A673 (cell line): ENCODE results near the gene RGS16. TPM values are rescaled to one million over a fixed set of nuclear protein-coding genes. Genes with fewer than 3 reads are reported as not detected.

Experiments
- Bru-seq: library from RNA; stranded (reverse); fragments of 400-500 nt; gene quantifications from one replicate; lab custom pipeline; 2021; lab: Mats Ljungman, UMichigan
- BruChase-seq, 2 experiments: library from RNA; stranded (reverse); fragments of 400-500 nt; gene quantifications; one replicate each; lab custom pipeline; 2021; lab: Mats Ljungman, UMichigan
- BruUV-seq: library from RNA; stranded (reverse); fragments of 400-500 nt; replicated peaks from 2 replicates; lab custom pipeline; 2021; lab: Mats Ljungman, UMichigan
- CTCF ChIA-PET: fragments of 300-600 bp; sonication (Branson Sonifier 250); formaldehyde crosslinking; loops from one replicate; lab custom pipeline; 2022; ENCODE audit warnings: antibody characterized with exemption; lab: Charles Lee
- POLR2A ChIA-PET: fragments of 300-600 bp; sonication (Branson Sonifier 250); formaldehyde crosslinking; loops from one replicate; lab custom pipeline; 2022; ENCODE audit warnings: antibody characterized with exemption; ENCODE audit not compliant: low non-redundant PET; lab: Charles Lee
- DNase-seq: peaks from one replicate; pipeline ENCODE4 v3.0.0-alpha.2; 2015; ENCODE audit warnings: low spot score
- H3K27ac ChIP-seq: fragments of 200-600 bp; sonication (generic); 2 replicates; pipeline ENCODE4 v1.5.1; 2016; ENCODE audit warnings: mixed run types, low read depth, mild to moderate bottlenecking, mixed read lengths, antibody characterized with exemption, low read length; ENCODE audit not compliant: poor library complexity, severe bottlenecking
- H3K27me3 ChIP-seq: fragments of 200-600 bp; sonication (generic); replicated peaks from 2 replicates; pipeline ENCODE4 v1.6.1; 2017; ENCODE audit warnings: mixed run types, low read depth, mild to moderate bottlenecking, mixed read lengths, antibody characterized with exemption, low read length; ENCODE audit not compliant: insufficient read depth, poor library complexity
- H3K36me3 ChIP-seq: fragments of 200-600 bp; sonication (generic); 2 replicates; pipeline ENCODE4 v1.6.1; 2016; ENCODE audit warnings: mixed run types, mild to moderate bottlenecking, mixed read lengths, antibody characterized with exemption, low read length; ENCODE audit not compliant: insufficient read depth, poor library complexity, severe bottlenecking
- H3K4me1 ChIP-seq: fragments of 200-600 bp; sonication (generic); 2 replicates; pipeline ENCODE4 v1.6.1; 2017; ENCODE audit warnings: mixed run types, mild to moderate bottlenecking, mixed read lengths, antibody characterized with exemption, low read length; ENCODE audit not compliant: insufficient read depth, poor library complexity, severe bottlenecking
- H3K4me3 ChIP-seq: fragments of 200-600 bp; sonication (generic); 2 replicates; pipeline ENCODE4 v1.5.1; 2016; ENCODE audit warnings: low read depth, mixed run types, mild to moderate bottlenecking, mixed read lengths, low read length; ENCODE audit not compliant: poor library complexity, severe bottlenecking
- H3K9me3 ChIP-seq: fragments of 200-600 bp; sonication (generic); 2 replicates; pipeline ENCODE4 v1.6.1; 2016; ENCODE audit warnings: mixed run types, low read depth, mild to moderate bottlenecking, mixed read lengths, antibody characterized with exemption, low read length; ENCODE audit not compliant: poor library complexity, severe bottlenecking
- CTCF ChIP-seq: fragments of 300-800, 200-600 bp; sonication (generic); conservative IDR thresholded peaks from 2 replicates; pipeline ENCODE4 v1.5.1; 2017; ENCODE audit warnings: low read depth, mild to moderate bottlenecking, antibody characterized with exemption, low read length, moderate library complexity, mixed read lengths
- EZH2 ChIP-seq: fragments of 200-600 bp; sonication (generic); IDR thresholded peaks from 2 replicates; pipeline ENCODE4 v1.6.1; 2017; ENCODE audit warnings: borderline replicate concordance, low read depth, mild to moderate bottlenecking, mixed read lengths, antibody characterized with exemption, low read length; ENCODE audit not compliant: poor library complexity, severe bottlenecking
- intact Hi-C: fragments of 100-400 bp; cut with micrococcal nuclease; formaldehyde crosslinking; loops from one replicate; pipeline ENCODE4 v1.10.0; 2022; ENCODE audit not compliant: unreplicated experiment
- long read RNA-seq: library from polyadenylated mRNA; stranded (forward); transcript quantifications from one replicate; pipeline ENCODE4 v2.0.0, GENCODE V29; 2022
- total RNA-seq: library from RNA; stranded (reverse); gene quantifications from 2 replicates; pipeline ENCODE4 v1.2.3, GENCODE V29; 2021

Gene RGS16, protein sequence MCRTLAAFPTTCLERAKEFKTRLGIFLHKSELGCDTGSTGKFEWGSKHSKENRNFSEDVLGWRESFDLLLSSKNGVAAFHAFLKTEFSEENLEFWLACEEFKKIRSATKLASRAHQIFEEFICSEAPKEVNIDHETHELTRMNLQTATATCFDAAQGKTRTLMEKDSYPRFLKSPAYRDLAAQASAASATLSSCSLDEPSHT
- total RNA-seq: 22.1 and 23.1 TPM in 2 replicates
- Bru-seq, nascent RNA: percentile 87 among the genes with signal in this experiment
- BruChase-seq, experiment 1, labeled RNA remaining after a 2-hour chase: percentile 70 among the genes with signal in this experiment
- percentile 58 among the genes with signal in this experiment for BruChase-seq, experiment 2, labeled RNA remaining after a 6-hour chase
- long read RNA-seq, transcript RGS16-201 (5 exons, 2,427 nt): major isoform, 190 of 218 reads
- long read RNA-seq, partial matches to known transcripts: 8 of 218 reads
- long read RNA-seq, other reads (novel, unspliced or antisense): 20 of 218 reads

GRCh38 chr1:182604175-182605164, at the start of gene RGS16:
Gene RGS16, minus strand, starts transcription at chr1:182604389. Its CDS starts 130 bp downstream, at chr1:182604259.
- ChIA-PET POLR2A (interaction anchor here (0.6 to 0.8 kb wide), 2 partner anchors 10 to 186 kb away, joined by 4 to 14 read pairs; no protein-coding TSS in a partner anchor), CTCF (interaction anchor here (0.8 to 2.7 kb wide), 4 partner anchors 10 to 182 kb away, joined by 3 to 15 read pairs (median 4); no protein-coding TSS in a partner anchor)
- Histone ChIP-seq H3K9me3 (no peaks in the 10 kb centered on the region), H3K36me3 (peaks cover 33% of the 10 kb centered on the region), H3K4me3 (peak within 1 kb of the TSS; percentile 65), H3K4me1 (peaks cover 48% of the 10 kb centered on the region), H3K27me3 (no peaks in the 10 kb centered on the region), H3K27ac (peak within 1 kb of the TSS; percentile 39)
- intact Hi-C loops: loop anchor here (1.0 to 5.0 kb wide), 2 partner anchors 12 to 68 kb away; no protein-coding TSS in a partner anchor
- no TSS peak for BruUV-seq
- TF ChIP-seq EZH2 (no peak), CTCF (no peak)
- DNase-seq: peak; percentile 96

- no peak for DNase-seq
- no peaks in the 10 kb centered on the region for H3K9me3 ChIP-seq
- BruUV-seq: no TSS peak
- ChIA-PET POLR2A (no interaction called here), CTCF (no interaction called here)
- no peak for TF ChIP-seq EZH2
- no peak overlapping the region for H3K4me3 ChIP-seq
- no peak overlapping the region for H3K27ac ChIP-seq
- no peaks in the 10 kb centered on the region for H3K27me3 ChIP-seq
- H3K4me1 ChIP-seq: no peaks in the 10 kb centered on the region
- intact Hi-C loops: no loop called here
- no peaks in the 10 kb centered on the region for H3K36me3 ChIP-seq
Observed at GRCh38 chr1:182653986-182654385, 49.8 kb upstream of the RGS16 start.

DNA sequence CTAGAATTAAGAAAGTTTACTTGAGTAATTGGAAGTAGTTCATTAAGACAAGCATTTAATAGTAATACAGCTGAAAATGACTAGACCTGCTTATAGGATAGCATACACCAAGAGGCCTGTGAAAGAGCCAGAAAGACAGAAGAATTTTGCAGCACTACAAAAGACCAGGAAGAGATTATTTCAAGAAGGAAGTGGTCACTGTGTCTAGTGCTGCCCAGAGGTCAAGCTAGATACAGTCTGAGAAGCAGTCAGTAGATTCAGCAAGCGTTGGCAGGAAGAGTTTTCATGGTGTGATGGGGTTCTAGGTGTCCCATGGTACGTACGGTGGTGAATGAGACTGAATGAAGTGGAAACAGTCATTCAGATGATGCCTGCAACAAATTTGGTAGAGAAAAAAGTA, 48.7 kb upstream of the RGS16 start:
- Histone ChIP-seq H3K27me3 (no peaks in the 10 kb centered on the region), H3K4me3 (no peak overlapping the region), H3K4me1 (no peaks in the 10 kb centered on the region), H3K27ac (no peak overlapping the region), H3K36me3 (no peaks in the 10 kb centered on the region), H3K9me3 (no peaks in the 10 kb centered on the region)
- ChIA-PET CTCF (no interaction called here), POLR2A (no interaction called here)
- no peak for DNase-seq
- intact Hi-C loops: no loop called here
- TF ChIP-seq EZH2: no peak
- TF ChIP-seq CTCF: no peak
- BruUV-seq: no TSS peak
